ENCODE data around the gene MRPS16.

- TF ChIP-seq EZH2 (IDR thresholded peaks at IDR 0.05; ENCODE audit: borderline replicate concordance, insufficient read depth, low read depth, low read length, poor library complexity, severe bottlenecking), result no peak
- no peak for TF ChIP-seq CTCF (IDR thresholded peaks at IDR 0.05)
Observed at GRCh38 chr10:73229567-73229966, 22.9 kb downstream of the MRPS16 start.
